ENCODE data around the gene LRMDA.

The LRMDA gene

GRCh38 chr10:75616076-75616475, 184.7 kb downstream of the LRMDA start:
- TF ChIP-seq CTCF (IDR thresholded peaks at IDR 0.05) = no peak

GRCh38 chr10:75616874-75617478, 185.6 kb downstream of the LRMDA start:
- no peak for TF ChIP-seq CTCF (IDR thresholded peaks at IDR 0.05)

GRCh38 chr10:75617485-75618155, 186.2 kb downstream of the LRMDA start:
- no peak for TF ChIP-seq CTCF (IDR thresholded peaks at IDR 0.05)

- TF ChIP-seq CTCF (IDR thresholded peaks at IDR 0.05) = no peak
Measured at GRCh38 chr10:75619635-75620034, 188.2 kb downstream of the LRMDA start.

GRCh38 chr10:75620356-75620755, 188.9 kb downstream of the LRMDA start:
- no peak for TF ChIP-seq CTCF (IDR thresholded peaks at IDR 0.05)

GRCh38 chr10:75622503-75622902, 191.1 kb downstream of the LRMDA start:
- no peak for TF ChIP-seq CTCF (IDR thresholded peaks at IDR 0.05)

- TF ChIP-seq CTCF (IDR thresholded peaks at IDR 0.05) = no peak
Measured at GRCh38 chr10:75623310-75624093, 192.1 kb downstream of the LRMDA start.
